Spleen (tissue), 11 donors: Measurements from ENCODE around the gene ACADS. TPM values are rescaled to one million over a fixed set of nuclear protein-coding genes. Genes with fewer than 3 reads are reported as not detected.

Experiments
- DNase-seq: peaks from one replicate; pipeline ENCODE4 v3.0.0-alpha.2; 2020
- H3K27ac ChIP-seq, 8 donors: fragments of 200-600 bp; sonication (generic) in 7 of 8; 1 replicate in 4 of 8; 2 replicates in 4 of 8; pipeline versions ENCODE4 v1.5.0 to v1.8.0; 2016 to 2021; ENCODE audit warnings: inconsistent platforms in 4 of 8, mild to moderate bottlenecking in 4 of 8, moderate library complexity in 1 of 8
- H3K27me3 ChIP-seq, 7 donors: fragments of 200-600 bp; sonication (generic) in 6 of 7; replicated peaks in 1 of 7; 1 replicate in 4 of 7; 2 replicates in 3 of 7; pipeline versions ENCODE4 v1.5.0 to v1.8.0; 2016 to 2021; ENCODE audit warnings: inconsistent platforms in 3 of 7, mild to moderate bottlenecking in 1 of 7
- H3K36me3 ChIP-seq, 6 donors: fragments of 200-600 bp; sonication (generic) in 5 of 6; 1 replicate in 4 of 6; 2 replicates in 2 of 6; pipeline versions ENCODE4 v1.5.0 to v1.8.0; 2016 to 2021; ENCODE audit warnings: inconsistent platforms in 2 of 6
- H3K4me1 ChIP-seq, 6 donors: fragments of 200-600 bp; sonication (generic) in 5 of 6; 1 replicate in 3 of 6; 2 replicates in 3 of 6; pipeline versions ENCODE4 v1.5.0 to v1.8.0; 2016 to 2021; ENCODE audit warnings: inconsistent platforms in 3 of 6
- H3K4me3 ChIP-seq, 8 donors: fragments of 200-600 bp; sonication (generic) in 7 of 8; 1 replicate in 4 of 8; 2 replicates in 4 of 8; pipeline versions ENCODE4 v1.5.0 to v1.8.0; 2016 to 2021; ENCODE audit warnings: inconsistent platforms in 4 of 8, mild to moderate bottlenecking in 4 of 8, moderate library complexity in 2 of 8
- H3K9me3 ChIP-seq, 8 donors: fragments of 200-600 bp; sonication (generic) in 7 of 8; 1 replicate in 4 of 8; 2 replicates in 4 of 8; pipeline versions ENCODE4 v1.5.0 to v1.8.0; 2016 to 2021; ENCODE audit warnings: inconsistent platforms in 4 of 8
- CTCF ChIP-seq, 11 experiments: fragments of 200-600 bp in 7 of 11; fragments of 450-650 bp in 4 of 11; sonication (generic) in 4 of 11; IDR thresholded peaks in 8 of 11; conservative IDR thresholded peaks in 3 of 11; 1 replicate in 7 of 11; 2 replicates in 4 of 11; pipeline versions ENCODE4 v1.4.0 to v1.8.0; 2016 to 2021; ENCODE audit warnings: antibody characterized with exemption in 11 of 11, inconsistent platforms in 4 of 11, mild to moderate bottlenecking in 1 of 11
- POLR2A ChIP-seq, 3 donors: fragments of 450-650 bp; IDR thresholded peaks; one replicate each; pipeline ENCODE4 v1.5.1; 2017; ENCODE audit warnings: antibody characterized with exemption in 3 of 3, mild to moderate bottlenecking in 1 of 3
- POLR2AphosphoS5 ChIP-seq, 3 donors: sonication (generic); formaldehyde crosslinking; IDR thresholded peaks; one replicate each; pipeline ENCODE4 v1.5.1; 2017; ENCODE audit warnings: antibody characterized with exemption in 3 of 3
- WGBS, 5 donors: extraction: QIAGEN DNeasy Blood & Tissue Kit in 3 of 5; methylation state at CpG; one replicate each; pipeline versions ENCODE4 v1.1.5 to v1.1.7; 2013 to 2018; 5-methylcytosine and 5-hydroxymethylcytosine counted together
- intact Hi-C: fragments of 100-400 bp; cut with DNase I; formaldehyde crosslinking; loops from one replicate; pipeline ENCODE4 v1.15.0; 2023; ENCODE audit warnings: low total_unique reads
- polyA plus RNA-seq, 3 donors: library from polyadenylated mRNA; stranded (reverse); fragments of 200-250 nt; gene quantifications; one replicate each; pipeline ENCODE4 v1.2.1, GENCODE V29; 2013
- total RNA-seq, 7 donors: library from RNA; depleted of rRNA in 3 of 7; stranded (reverse); fragments of >200 nt in 3 of 7; fragmentation: NEBNext Ultra II Directional in 4 of 7; extraction: Animal tissue kit (Norgen Biotek cat#: 25700) in 4 of 7; gene quantifications; one replicate each; pipeline versions ENCODE4 v1.1.0 to v1.2.1, GENCODE V29; 2016 to 2021
- donor health status: healthy with polysubstance abuse.
- donor health status: DM: no; HTN: no; CAD: no; lungs with moderate emphysema.
- donor health status: DM: no; HTN: no; CAD: no.
- donor health status: Bipolar disorder and iron deficiency.
- donor health status: healthy.
- donor health status: DM: no; HTN: no; CAD: no.
- donor health status: DM: yes; HTN: yes; CAD: no.

Gene ACADS
- total and polyA plus RNA-seq, 10 donors = 21.2 to 66.4 (median 37.6) TPM

DNA sequence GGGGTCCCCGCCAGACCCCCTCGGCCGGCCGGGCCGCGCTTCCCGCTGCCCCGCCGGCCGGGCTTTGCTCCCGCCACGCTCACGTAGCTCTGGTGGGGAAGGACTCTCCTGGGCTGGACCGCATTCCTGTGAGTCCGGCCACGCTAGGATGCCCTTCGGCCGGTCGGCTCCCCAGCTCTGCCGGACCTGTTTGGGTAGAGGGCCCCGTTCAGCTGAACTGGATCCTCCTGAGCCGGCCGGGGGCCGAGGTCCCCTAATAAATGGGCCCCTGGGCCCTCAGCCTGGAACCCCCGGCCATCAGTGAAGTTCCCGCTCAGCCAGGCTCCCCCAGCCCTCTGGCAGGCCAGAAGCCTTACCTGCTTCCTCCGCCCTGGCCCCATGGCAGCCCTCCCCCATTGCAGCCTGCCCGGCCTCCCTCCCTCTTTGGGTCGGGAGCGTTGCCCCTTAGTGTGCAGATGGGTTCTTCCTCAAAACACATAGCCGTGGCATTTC lies 14.8 kb upstream of the ACADS start:
- Histone ChIP-seq H3K27me3 (no peaks in the 10 kb centered on the region), H3K9me3 (no peaks in the 10 kb centered on the region), H3K27ac (peak overlapping the region; percentile 68 to 92 (median 86)), H3K4me1 (peaks cover 15 to 54% (median 39%) of the 10 kb centered on the region in 6 donors), H3K36me3 (peaks cover 0 to 28% (median 21%) of the 10 kb centered on the region in 6 donors), H3K4me3 (peak overlapping the region; percentile 85 to 99 (median 95))
- peak; percentile 87 for DNase-seq
- intact Hi-C loops = loop anchor here (5.0 kb wide), 1 partner anchor 129 kb away; the partner anchor contains the start of gene POP5
- WGBS, 5 donors = 0 to 1% (median 1%) methylated on average over 10 to 31 of the region's 31 CpGs
- TF ChIP-seq POLR2A (IDR thresholded peaks at IDR 0.05) (no peak), POLR2AphosphoS5 (IDR thresholded peaks at IDR 0.05) (peak in 2 of 3 donors; percentile 14 to 20), CTCF (IDR thresholded peaks at IDR 0.05 in 8 of 11, conservative IDR thresholded peaks at IDR 0.05 in 3 of 11) (no peak)

DNA sequence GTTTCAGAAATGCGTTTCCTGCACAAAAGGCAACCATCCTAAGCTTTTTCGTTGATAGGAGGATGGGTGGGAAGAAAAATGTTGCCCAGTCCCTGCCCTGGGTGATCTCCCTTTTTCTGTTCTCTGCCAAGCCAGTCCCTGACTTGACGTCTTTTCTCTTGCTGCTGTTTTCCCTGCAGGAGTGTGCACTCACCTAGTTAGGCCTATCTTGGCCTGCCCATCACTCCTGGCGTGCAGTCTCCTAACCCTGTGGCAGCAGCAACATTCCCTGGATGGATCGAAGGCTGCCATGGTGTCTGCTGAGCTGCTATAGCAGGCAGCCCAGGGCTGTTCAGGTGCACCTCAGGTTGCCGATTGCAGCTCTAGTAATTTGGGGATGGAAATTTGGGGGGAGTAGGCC lies 14.2 kb upstream of the ACADS start:
- 39 to 48% (median 42%) methylated on average over 6 of the region's 6 CpGs for WGBS, 5 donors
- intact Hi-C loops = loop anchor here (5.0 kb wide), 1 partner anchor 129 kb away; the partner anchor contains the start of gene POP5
- Histone ChIP-seq H3K4me1 (peaks cover 15 to 54% (median 39%) of the 10 kb centered on the region in 6 donors), H3K9me3 (no peaks in the 10 kb centered on the region), H3K27ac (peak overlapping the region; percentile 68 to 92 (median 86)), H3K36me3 (peaks cover under 1 to 33% (median 26%) of the 10 kb centered on the region in 6 donors), H3K27me3 (no peaks in the 10 kb centered on the region), H3K4me3 (peak overlapping the region; percentile 85 to 99 (median 95))
- DNase-seq = no peak
- no peak for TF ChIP-seq POLR2A (IDR thresholded peaks at IDR 0.05)

- peaks cover 6 to 45% (median 36%) of the 10 kb centered on the region in 6 donors for H3K36me3 ChIP-seq
- H3K27ac ChIP-seq = no peak overlapping the region
- DNase-seq = no peak
- intact Hi-C loops = loop anchor here (5.0 kb wide), 1 partner anchor 130 kb away; the partner anchor contains the start of gene POP5
- no peak for TF ChIP-seq POLR2A (IDR thresholded peaks at IDR 0.05)
- no peak for TF ChIP-seq POLR2AphosphoS5 (IDR thresholded peaks at IDR 0.05)
- no peak for TF ChIP-seq CTCF (IDR thresholded peaks at IDR 0.05 in 8 of 11, conservative IDR thresholded peaks at IDR 0.05 in 3 of 11)
- H3K4me1 ChIP-seq = peaks cover 15 to 54% (median 39%) of the 10 kb centered on the region in 6 donors
- H3K9me3 ChIP-seq = no peaks in the 10 kb centered on the region
- H3K27me3 ChIP-seq = no peaks in the 10 kb centered on the region
- WGBS, 5 donors = 83 to 89% (median 85%) methylated on average over 6 of the region's 6 CpGs
- no peak overlapping the region for H3K4me3 ChIP-seq
Observed at GRCh38 chr12:120712610-120713009, 13.0 kb upstream of the ACADS start.

DNA sequence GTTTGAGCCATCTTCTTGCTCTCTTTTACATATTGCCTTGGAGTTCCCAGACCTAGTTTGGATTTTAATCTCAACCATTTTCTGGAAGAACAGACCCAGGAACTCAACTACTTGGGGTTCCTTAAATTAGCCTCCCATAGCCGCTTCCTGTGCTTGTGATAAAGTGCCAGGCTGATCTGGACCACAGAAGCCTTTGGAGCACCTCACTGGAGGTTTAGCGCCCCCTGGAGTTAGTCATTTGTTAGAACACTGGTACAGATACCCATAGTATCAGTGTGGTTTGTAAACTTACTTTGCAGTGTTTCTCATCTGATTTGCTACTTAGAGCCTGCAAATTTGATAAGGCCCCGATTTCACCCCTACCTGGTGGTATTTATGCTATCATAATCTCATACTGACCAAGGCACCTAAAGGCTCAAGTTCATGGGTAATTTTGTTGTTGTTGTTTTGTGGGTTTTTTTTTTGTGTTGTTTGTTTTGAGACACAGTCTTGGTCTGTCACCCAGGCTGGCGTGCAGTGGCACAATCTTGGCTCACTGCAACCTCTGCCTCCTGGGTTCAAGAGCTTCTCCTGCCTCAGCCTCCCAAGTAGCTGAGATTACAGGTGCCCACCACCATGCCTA lies 11.7 kb upstream of the ACADS start:
- Histone ChIP-seq H3K36me3 (peaks cover 6 to 59% (median 50%) of the 10 kb centered on the region in 6 donors), H3K4me3 (no peak overlapping the region), H3K4me1 (peaks cover 15 to 51% (median 39%) of the 10 kb centered on the region in 6 donors), H3K27ac (peak overlapping the region in 3 of 8 donors; percentile 5 to 42 (median 35)), H3K27me3 (no peaks in the 10 kb centered on the region), H3K9me3 (no peaks in the 10 kb centered on the region)
- TF ChIP-seq POLR2AphosphoS5 (IDR thresholded peaks at IDR 0.05) (no peak), CTCF (IDR thresholded peaks at IDR 0.05 in 8 of 11, conservative IDR thresholded peaks at IDR 0.05 in 3 of 11) (peak; percentile 63 to 88 (median 86)), POLR2A (IDR thresholded peaks at IDR 0.05) (no peak)
- 19 to 24% (median 23%) methylated on average over 4 of the region's 4 CpGs for WGBS, 5 donors
- intact Hi-C loops = loop anchor here (2.0 to 5.0 kb wide), 2 partner anchors 67 to 132 kb away; partner anchors contain the start of gene POP5
- no peak for DNase-seq
